Measurements from ENCODE around the gene ADM2.

The ADM2 gene

DNA sequence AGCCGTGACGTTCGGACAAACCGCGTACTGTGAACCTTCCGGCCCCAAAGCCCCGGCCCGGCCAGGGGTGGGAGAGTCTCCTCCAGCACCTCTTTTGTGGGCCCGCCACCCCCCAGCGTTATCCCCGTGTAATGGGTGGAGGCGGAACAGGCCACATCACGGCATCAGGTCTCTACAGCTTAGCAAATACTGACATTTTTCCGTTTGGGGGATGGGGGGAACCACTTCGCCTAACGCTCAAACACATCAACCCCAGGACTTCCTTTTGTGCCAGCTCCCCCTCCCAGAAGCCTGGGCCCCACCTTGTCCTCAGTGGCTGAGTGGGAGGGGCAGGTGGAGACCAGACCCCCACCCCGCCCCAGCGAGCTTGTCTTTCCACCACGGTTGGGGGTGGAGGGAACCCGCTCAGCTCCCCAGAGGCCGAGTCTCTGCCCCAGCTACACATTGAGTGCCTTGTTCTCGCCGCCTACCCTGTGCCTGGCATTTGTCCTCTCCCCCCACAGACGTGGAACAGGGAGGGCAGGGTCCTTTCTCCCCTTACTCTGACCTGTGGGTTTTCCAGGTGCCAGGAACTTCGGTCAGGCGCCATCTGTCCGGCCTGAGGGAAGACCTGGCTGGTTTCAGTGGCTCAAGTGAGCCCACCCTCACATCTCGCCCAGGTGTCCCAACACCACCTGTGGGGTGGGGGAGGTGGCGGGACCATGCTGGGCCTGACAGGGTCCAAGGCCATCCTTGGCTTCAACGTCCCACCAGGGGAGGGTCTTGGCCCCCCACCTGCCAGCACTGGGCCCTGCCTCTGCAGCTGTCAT lies 36.1 kb upstream of the ADM2 start:
- no peak for DNase-seq (ENCODE audit: low read depth in 2 of 2)

DNA sequence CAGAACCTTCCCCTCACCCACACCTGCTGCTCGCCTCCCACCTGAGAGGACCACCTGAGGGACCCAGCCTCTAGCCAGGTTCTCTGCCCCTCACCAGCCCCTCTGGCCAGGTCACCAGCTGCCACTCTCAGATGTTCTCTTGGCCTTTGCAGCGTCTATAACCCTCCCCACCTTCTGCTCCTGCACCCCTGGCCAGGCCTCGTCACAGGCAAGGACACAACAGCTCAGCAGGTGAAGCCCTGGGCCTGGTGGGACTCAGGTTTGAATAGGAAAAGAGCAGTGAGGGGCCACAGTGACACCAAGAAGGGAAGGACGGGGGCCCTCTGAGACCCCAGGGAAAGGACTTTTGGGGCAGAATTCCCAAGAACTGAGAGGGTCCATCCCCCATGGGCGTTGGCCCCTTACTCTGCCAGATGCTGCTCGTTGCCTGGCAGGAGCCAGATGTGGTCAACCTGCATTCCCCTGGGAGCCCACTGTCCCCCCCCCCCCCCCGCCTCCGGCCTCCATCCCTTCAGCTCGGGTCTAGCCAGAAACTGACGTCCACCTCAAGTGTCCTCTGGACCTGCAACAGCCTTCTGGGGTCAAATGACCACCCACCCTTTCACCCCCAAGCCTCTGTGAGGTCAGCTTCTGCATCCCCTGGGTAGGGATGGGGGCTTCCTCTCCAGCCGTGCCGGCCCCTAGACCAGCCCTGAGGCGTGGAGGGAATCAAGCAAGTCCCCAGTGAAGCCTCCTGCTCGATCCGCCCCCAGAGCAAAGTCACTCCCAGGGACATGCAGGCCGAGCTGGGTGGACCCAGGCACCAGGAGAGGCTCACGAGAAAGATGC lies 35.2 kb upstream of the ADM2 start:
- no peak for DNase-seq (ENCODE audit: low read depth in 2 of 2)

GRCh38 chr22:50446708-50447575 lies 34.4 kb upstream of the ADM2 start:
- no peak for DNase-seq (ENCODE audit: low read depth in 2 of 2)

DNA sequence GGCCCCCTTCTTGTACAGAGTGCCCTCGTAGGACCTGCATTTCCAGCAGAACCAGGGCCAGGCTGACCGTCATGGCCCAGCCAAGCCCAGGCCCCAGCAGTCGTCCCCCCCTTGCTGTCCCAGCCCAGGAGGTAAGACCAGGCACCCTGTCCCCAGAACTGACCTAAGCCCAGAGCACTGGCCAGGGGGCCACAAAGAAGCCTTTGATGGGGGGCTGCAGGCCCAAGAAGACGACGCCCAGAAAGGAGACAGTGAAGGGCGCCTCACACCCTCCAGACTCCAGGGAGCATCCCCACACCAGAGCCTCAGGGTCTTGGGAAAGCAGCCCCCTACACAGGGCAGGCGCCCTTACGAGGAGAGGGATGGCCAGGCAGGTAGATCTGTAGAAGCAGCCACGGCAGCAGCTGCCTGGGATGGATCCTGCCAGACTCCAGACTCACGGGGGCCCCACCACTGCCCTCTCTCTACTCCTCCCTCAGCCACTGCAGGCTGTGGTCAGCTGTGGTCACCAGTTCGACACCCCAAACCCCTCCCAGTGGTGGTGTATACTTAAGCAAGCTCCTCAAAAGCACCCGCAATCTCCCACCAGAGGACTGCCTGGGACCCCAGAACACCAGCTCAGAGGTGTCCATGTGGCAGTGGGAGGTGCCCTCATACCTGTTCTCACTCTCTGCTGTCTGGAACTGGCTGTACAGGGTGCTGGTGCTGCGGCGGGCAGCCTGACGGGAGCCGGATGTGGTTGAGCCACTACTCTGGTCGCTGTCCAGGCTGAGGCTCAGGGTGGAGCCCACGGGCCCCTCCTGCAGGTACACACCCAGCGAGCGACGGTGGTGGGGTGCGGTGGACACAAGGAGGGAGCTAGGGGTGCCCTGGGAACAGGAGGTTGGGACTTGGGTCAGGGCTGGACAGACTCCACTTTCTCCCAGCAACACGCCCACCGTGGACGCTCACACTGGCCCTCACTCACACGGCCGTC lies 33.5 kb upstream of the ADM2 start:
- no peak for DNase-seq (ENCODE audit: low read depth in 2 of 2)

DNA sequence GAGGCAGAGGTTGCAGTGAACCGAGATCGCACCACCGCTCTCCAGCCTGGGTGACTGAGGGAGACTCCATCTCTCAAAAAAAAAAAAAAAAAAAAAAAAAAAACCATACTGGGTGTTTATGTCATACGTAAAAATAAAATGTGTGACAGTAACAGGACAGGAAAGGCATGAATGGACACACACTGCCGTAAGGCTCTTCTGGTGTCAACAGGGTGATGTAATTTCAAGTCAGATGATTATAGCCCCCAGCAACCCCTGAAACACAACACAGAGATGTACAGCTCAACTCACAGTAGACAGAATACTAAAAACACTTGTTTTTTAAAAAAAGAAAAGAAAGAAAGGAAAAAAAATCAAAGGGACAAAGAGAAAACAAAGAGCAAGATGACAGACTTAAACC lies 28.7 kb upstream of the ADM2 start:
- no peak for DNase-seq (ENCODE audit: low read depth in 2 of 2)

GRCh38 chr22:50454556-50455075 lies 26.7 kb upstream of the ADM2 start:
- DNase-seq (ENCODE audit: low read depth in 2 of 2) = no peak

DNA sequence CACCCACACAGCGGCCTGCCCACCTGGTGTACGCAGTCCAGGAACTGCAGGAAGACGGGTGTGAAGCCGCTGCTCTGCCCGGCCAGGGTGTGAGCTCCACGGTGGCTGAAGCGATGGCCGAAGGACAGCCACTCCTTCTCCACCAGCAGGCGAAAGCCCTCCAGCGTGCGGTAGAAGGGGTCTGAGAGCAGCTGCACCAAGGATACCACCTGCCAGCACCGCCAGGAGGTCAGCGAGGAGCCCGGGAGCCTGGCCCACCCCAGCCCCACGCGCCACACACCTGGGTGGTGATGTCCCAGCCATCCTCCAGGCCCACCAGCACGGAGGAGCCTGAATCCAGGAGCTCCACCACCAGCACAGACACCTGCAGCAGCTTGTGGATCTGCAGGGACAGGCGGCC lies 26.1 kb upstream of the ADM2 start:
- DNase-seq (ENCODE audit: low read depth in 2 of 2) = no peak

GRCh38 chr22:50456026-50456425 lies 25.3 kb upstream of the ADM2 start:
- no peak for DNase-seq (ENCODE audit: low read depth in 2 of 2)

GRCh38 chr22:50456466-50457234 lies 24.7 kb upstream of the ADM2 start:
- no peak for DNase-seq (ENCODE audit: low read depth in 2 of 2)

DNA sequence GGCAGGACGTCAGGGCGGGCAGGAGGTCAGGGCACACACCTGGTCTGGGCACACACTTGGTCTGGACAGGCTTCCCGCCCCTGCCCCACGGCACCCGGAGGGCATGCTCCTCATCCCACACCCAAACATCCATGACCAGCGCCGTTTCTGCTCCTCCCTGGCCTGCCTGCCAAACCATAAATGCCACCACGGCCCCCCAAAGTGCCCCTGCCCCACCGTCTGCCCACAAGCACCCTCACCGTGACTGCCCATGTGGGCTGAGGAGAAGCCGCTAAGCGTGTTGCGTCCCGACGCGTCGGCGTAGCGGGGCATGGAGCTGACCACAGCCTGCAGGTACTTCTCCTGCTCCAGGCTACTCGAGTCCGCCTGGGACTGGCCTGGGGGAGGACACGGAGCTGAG lies 22.3 kb upstream of the ADM2 start:
- DNase-seq (ENCODE audit: low read depth in 2 of 2) = no peak

DNA sequence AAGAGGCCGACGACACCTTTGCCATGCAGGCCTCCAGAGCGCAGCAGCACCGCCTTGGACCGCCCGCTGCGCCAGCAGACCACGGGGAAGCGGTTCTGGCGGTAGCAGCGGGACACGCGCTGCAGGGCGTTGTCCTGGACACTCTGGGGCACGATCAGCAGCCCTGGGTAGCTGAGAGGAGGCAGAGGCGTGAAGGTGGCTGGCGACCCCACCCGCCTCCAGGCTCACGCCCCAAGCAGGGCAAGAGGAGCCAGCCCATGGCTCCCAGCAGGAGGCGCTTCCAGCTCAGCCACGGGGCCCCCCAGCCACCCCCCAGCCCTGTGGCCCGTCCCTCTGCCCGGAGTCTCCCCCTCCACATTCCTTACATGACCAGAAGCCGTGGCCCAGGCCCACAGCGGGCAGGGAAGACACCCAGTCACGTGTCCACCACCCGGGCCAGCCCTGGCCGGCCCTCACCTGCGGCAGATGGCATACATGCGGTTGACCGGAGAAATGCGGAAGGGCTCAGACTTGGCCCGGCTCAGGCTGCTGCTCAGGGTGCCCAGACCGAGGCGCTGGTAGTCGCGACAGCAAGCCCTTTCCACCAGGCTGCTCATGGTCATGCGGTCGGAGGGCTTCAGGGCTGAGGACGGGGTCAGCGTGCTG lies 21.7 kb upstream of the ADM2 start:
- no peak for DNase-seq (ENCODE audit: low read depth in 2 of 2)

DNA sequence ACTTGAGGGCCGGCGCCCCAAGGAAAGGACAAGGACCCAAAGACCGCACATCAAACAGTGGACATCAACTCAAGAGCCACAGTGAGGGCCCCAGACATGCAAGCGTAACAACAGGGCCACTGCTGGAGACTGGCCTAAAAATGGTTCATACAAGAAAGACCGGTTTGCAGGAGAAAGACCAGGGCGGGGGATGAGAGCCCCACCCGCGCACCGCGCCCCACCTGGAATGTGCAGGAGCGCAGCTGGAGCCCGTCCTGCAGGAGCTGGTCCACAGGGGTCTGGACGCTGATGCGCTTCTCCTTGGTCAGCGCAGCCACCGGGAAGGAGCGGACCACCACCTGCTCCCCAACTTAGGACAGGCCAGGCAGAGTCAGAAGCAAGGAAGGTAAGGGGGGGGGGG lies 20.4 kb upstream of the ADM2 start:
- DNase-seq (ENCODE audit: low read depth in 2 of 2) = no peak

GRCh38 chr22:50461536-50461935 lies 19.8 kb upstream of the ADM2 start:
- no peak for DNase-seq (ENCODE audit: low read depth in 2 of 2)

DNA sequence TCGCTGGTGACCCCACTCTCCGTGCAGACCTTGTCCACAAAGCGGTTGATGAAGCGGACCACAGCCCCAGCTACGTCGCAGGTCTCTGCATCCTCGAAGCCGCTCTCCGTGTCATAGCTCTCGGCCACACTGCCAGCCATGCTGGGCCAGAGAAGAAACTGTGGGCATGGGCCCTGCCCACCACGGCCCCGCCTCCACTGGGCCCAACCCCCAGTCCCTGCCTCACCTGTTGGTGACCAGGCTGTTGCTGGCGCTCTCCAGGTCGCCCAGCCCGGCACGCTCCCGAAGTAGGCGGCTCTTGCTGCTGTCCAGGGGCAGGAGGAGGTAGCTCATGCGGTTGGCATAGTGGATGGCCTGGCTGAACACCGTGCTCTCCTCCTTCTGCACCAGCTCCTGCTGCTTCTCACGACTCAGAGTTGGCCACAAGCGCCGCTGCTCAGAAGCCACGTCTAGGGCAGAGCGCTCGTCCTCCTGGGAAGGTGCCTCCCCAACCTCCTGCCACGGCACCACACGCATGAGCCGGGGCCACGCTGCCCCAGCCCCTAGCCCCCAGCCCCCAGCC lies 19.3 kb upstream of the ADM2 start:
- no peak for DNase-seq (ENCODE audit: low read depth in 2 of 2)

GRCh38 chr22:50463188-50463900 lies 18.0 kb upstream of the ADM2 start:
- no peak for DNase-seq (ENCODE audit: low read depth in 2 of 2)

DNA sequence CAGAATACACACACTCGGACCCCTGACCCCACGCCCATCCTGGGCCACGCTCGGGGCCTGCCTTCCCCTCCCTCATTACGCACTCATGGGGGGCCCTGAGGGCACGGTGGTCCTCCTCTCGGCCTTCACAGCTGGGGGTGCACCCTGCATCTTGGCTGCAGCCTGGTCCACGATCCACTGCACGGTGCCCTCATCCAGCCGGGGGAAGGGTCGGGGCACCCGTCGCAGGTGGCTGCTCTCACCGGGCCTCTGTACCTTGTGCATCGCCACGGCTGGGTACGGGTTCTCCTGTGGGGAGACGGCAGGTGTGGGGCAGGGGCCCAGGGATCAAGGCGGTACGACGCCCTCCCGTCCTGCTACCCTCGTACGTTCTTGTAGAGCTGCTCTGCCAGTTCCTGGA lies 16.9 kb upstream of the ADM2 start:
- no peak for DNase-seq (ENCODE audit: low read depth in 2 of 2)

DNA sequence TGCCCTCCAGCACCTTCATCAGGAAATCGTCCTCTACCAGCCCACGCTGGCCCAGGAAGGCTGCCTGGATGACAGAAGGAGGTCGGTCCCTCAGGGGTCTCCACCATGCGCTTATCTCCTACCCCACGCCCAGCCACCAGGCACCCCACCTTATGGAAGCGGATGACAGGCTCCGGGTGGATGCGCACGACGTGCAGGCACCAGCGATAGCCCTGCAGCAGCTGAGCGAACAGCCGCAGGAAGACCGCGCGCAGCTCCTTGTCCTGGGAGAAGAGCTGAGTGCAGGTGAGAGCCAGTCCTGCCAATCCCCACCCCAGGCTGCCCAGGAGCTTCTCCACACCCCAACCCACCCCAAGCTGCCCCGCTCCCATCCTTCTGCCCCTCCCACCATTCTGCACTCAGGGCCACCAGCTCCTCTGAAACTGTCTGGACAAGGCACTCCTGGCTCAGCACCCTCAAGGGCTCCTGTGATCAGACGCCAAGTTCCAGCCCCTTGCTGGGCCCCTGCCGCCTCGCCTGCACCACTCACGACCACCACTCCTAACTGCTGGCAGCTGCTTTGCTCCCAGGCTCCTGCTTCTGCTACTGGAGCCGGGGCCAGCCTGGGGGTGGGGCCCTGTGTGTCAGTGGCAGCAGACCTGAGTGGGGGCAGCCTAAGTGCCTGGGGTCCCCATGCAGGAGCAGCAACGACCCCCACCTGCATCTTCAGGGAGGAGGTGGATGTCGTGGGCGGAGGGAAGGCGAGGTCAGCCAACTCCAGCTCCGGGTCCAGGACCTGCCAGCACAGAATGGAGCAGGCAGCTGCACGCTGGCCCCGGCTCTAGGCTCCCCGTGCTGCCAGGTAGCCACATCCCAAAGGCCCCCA lies 16.0 kb upstream of the ADM2 start:
- DNase-seq (ENCODE audit: low read depth in 2 of 2) = no peak

DNA sequence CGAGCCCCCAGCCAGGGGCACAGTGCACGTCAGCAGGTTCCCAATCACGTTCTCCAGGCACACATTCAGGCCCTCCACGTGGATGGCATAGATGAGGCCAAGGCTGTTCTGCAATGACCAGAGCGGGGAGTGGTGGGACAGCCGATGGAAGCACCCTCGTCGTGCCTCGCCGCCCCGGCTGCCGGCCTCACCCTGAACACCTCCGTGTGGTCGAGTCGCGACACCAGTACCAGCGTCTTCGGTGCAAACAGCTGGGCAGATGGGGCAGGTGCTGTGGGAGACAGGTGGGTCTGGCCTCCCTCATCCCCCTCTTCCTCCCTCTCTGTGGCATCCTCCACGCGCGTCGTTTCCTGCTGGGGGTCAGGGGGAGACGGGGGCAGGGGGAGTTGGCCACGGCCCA lies 14.0 kb upstream of the ADM2 start:
- no peak for DNase-seq (ENCODE audit: low read depth in 2 of 2)
